Stimulated activated CD8-positive, alpha-beta memory T cell treated with anti-CD3 and anti-CD28 coated beads, Interleukin-4, amount 100 ng/mL, for 24 hours (primary cell): ENCODE measurements around the gene BICD2.

Experiments
- DNase-seq: peaks from one replicate; pipeline ENCODE4 v3.0.0-alpha.2; 2020; ENCODE audit warnings: low read depth

Gene BICD2

GRCh38 chr9:92668746-92669526 is 95.7 kb downstream of the BICD2 start:
- DNase-seq = peak; percentile 46

GRCh38 chr9:92666912-92667532 is 97.6 kb downstream of the BICD2 start:
- DNase-seq = no peak

DNA sequence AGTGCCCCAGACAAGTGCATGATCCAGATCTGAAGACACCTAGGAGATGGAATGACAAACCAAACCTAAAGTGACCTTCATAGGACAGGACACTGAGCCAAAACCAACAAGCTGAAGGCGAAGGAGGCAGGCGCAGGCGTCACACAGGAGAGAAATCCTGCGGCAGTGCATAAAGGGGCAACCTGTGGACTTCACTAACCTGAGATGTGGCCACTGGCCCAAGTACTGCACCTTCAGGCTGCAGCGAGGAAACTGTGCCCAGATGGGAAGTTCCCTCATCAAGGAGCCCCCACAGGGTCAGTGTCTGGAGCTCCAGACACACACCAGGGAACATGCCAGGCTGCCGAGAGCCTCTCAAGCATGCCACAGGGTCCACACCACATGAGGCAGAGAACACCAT is 98.4 kb downstream of the BICD2 start:
- DNase-seq = no peak

- DNase-seq = no peak
Observed at GRCh38 chr9:92665836-92666235, 98.8 kb downstream of the BICD2 start.

DNA sequence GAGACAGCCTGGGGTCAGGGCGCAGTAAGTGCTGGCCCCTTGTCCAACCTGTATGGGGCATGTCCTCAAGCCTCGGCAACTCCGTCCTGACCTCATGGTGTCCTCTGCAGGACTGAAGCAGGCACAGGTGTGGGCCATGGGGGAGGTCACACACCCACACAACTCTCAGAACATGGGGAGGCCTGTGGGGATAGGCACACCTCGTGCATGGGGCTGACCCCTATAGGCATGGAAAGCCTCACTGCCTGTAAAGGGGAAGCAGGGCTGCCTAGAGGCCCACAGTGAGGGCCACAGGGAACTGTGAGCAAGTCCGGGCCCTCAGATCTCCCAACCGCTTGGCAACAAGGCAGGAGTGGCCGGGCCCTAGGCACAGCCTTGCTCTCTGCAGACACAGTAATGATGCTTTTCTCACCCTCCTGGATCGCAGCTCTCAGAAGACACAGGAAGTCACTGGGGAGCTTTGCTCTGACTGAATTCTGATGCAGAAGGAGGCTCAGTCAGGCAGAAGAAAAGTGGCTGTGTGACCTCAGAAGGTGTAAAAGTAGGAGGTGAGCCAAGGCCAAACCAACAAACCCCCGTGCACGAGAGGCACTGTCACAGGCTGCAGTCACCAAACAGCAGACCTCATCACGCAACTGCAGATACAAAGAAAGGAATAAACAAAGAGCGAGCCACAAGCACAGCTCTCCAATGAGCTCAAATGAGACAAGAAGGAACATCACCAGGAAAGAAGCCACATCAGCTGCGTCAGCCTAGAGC is 100.1 kb downstream of the BICD2 start:
- DNase-seq = no peak

DNA sequence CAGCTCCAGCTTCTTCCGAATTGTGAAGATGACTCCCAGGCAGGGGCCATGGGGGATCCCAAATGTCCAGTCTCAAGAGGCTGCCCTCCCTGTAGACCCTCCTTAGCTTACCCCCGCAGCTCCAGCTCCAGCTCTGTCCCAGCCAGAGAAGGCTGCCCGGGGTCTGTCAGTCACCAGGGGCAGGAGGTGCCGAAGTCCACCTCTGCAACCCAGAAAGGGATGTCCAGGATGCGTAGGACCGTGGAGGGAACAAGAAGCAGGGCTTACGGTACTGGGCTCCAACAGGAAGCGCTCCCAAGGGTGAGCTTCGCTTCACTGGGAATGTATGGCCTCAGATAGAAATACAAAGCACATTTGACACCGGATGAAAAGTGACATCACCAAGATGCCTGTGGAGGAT is 100.7 kb downstream of the BICD2 start:
- no peak for DNase-seq

- DNase-seq = no peak
Observed at GRCh38 chr9:92663126-92663525, 101.5 kb downstream of the BICD2 start.

- no peak for DNase-seq
Observed at GRCh38 chr9:92661743-92662142, 102.9 kb downstream of the BICD2 start.
